Measurements from ENCODE around the gene COL5A2.

DNA sequence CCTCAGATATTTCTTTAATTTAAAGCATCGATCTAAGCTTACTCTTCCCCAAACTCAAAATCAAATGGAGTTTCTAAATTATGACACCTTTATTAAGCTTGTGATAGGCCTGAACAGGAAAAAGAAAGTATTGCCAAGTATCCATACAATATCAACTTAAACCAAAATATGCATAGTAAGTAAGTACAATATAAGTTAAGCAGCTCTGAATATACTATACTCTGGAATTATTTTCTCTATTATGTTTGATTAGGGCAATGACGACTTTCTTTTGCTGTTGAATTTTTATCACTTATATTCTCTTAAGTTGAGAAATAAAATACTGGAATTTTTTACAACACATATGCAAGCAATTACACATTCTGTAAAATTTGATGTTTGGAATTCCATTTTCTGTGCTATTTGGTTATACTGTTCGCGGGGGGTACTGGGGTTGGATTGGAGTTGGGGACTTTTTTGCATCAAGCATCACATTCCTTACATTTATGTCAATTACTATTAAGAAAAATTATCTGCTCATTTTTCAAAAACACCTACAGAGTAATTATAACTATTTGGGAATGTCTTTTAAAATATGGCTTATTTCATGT lies 2.2 kb downstream of the COL5A2 start:
- no peak for TF ChIP-seq EZH2 (IDR thresholded peaks at IDR 0.05; ENCODE audit: borderline replicate concordance, low read length)
- TF ChIP-seq, protein P1, sequence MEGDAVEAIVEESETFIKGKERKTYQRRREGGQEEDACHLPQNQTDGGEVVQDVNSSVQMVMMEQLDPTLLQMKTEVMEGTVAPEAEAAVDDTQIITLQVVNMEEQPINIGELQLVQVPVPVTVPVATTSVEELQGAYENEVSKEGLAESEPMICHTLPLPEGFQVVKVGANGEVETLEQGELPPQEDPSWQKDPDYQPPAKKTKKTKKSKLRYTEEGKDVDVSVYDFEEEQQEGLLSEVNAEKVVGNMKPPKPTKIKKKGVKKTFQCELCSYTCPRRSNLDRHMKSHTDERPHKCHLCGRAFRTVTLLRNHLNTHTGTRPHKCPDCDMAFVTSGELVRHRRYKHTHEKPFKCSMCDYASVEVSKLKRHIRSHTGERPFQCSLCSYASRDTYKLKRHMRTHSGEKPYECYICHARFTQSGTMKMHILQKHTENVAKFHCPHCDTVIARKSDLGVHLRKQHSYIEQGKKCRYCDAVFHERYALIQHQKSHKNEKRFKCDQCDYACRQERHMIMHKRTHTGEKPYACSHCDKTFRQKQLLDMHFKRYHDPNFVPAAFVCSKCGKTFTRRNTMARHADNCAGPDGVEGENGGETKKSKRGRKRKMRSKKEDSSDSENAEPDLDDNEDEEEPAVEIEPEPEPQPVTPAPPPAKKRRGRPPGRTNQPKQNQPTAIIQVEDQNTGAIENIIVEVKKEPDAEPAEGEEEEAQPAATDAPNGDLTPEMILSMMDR (conservative IDR thresholded peaks at IDR 0.05 in 1 of 2, IDR thresholded peaks at IDR 0.05 in 1 of 2; ENCODE audit: extremely low read depth in 1 of 2, insufficient read depth in 1 of 2, low read depth in 1 of 2, low read length in 2 of 2) = no peak
